Neutrophil (primary cell): ENCODE measurements around the gene SMOC2.

Experiments
- H3K27ac ChIP-seq: fragments of 200-600 bp; sonication (generic); 2 replicates; pipeline ENCODE4 v1.5.1; 2016; ENCODE audit warnings: mild to moderate bottlenecking, moderate library complexity
- H3K27me3 ChIP-seq: fragments of 200-600 bp; sonication (generic); 2 replicates; pipeline ENCODE4 v1.6.0; 2016; ENCODE audit warnings: mild to moderate bottlenecking
- H3K36me3 ChIP-seq: fragments of 200-600 bp; sonication (generic); 2 replicates; pipeline ENCODE4 v1.5.1; 2017
- H3K4me1 ChIP-seq, 2 experiments: fragments of 200-600 bp in 1 of 2; sonication (generic) in 1 of 2; 1 replicate in 1 of 2; 2 replicates in 1 of 2; pipeline versions ENCODE4 v1.5.1 to v1.6.1; 2013 to 2016; ENCODE audit warnings: low read depth in 1 of 2, low read length in 1 of 2, mild to moderate bottlenecking in 1 of 2, moderate library complexity in 1 of 2; ENCODE audit not compliant: control insufficient read depth in 1 of 2, insufficient read depth in 1 of 2
- H3K4me3 ChIP-seq, 2 experiments: fragments of 200-600 bp in 1 of 2; sonication (generic) in 1 of 2; 1 replicate in 1 of 2; 2 replicates in 1 of 2; pipeline ENCODE4 v1.5.1; 2013 to 2016; ENCODE audit warnings: low read depth in 1 of 2, low read length in 1 of 2, mild to moderate bottlenecking in 1 of 2, moderate library complexity in 1 of 2
- H3K9me3 ChIP-seq: fragments of 200-600 bp; sonication (generic); 2 replicates; pipeline ENCODE4 v1.5.1; 2016
- TF ChIP-seq, protein P1 (sequence below): fragments of 200-600 bp; sonication (generic); IDR thresholded peaks from 2 replicates; pipeline ENCODE4 v1.5.1; 2016; ENCODE audit warnings: antibody characterized with exemption

Gene SMOC2

GRCh38 chr6:168462289-168462853 lies 21.4 kb downstream of the SMOC2 start:
- TF ChIP-seq, protein P1, sequence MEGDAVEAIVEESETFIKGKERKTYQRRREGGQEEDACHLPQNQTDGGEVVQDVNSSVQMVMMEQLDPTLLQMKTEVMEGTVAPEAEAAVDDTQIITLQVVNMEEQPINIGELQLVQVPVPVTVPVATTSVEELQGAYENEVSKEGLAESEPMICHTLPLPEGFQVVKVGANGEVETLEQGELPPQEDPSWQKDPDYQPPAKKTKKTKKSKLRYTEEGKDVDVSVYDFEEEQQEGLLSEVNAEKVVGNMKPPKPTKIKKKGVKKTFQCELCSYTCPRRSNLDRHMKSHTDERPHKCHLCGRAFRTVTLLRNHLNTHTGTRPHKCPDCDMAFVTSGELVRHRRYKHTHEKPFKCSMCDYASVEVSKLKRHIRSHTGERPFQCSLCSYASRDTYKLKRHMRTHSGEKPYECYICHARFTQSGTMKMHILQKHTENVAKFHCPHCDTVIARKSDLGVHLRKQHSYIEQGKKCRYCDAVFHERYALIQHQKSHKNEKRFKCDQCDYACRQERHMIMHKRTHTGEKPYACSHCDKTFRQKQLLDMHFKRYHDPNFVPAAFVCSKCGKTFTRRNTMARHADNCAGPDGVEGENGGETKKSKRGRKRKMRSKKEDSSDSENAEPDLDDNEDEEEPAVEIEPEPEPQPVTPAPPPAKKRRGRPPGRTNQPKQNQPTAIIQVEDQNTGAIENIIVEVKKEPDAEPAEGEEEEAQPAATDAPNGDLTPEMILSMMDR = no peak
- no peak overlapping the region for H3K27ac ChIP-seq
- H3K4me3 ChIP-seq = no peak overlapping the region
- H3K27me3 ChIP-seq = no peaks in the 10 kb centered on the region
- H3K36me3 ChIP-seq = no peaks in the 10 kb centered on the region
- no peaks in the 10 kb centered on the region for H3K4me1 ChIP-seq
- no peaks in the 10 kb centered on the region for H3K9me3 ChIP-seq

DNA sequence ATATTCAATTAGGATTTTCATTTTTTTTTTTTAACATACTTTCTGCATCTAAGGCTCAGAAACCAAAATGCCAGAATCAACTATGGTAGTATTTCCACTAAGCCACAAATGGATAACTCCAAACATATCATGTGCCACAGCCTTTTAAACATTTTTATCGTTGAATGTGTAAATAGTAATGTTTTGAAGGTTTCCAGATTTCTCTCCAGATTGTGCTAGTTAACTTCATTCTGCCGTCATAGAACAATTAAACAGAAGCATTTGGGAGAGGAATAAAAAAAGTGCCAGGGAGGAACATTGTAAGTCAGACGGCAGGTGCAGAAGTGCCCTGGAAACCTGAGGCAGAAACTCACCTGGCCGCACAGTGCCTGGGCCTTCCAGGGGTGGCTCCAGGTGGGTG lies 23.6 kb downstream of the SMOC2 start:
- H3K36me3 ChIP-seq = no peaks in the 10 kb centered on the region
- H3K27ac ChIP-seq = no peak overlapping the region
- no peaks in the 10 kb centered on the region for H3K9me3 ChIP-seq
- no peak overlapping the region for H3K4me3 ChIP-seq
- no peaks in the 10 kb centered on the region for H3K4me1 ChIP-seq
- no peaks in the 10 kb centered on the region for H3K27me3 ChIP-seq
- TF ChIP-seq, protein P1 = no peak

DNA sequence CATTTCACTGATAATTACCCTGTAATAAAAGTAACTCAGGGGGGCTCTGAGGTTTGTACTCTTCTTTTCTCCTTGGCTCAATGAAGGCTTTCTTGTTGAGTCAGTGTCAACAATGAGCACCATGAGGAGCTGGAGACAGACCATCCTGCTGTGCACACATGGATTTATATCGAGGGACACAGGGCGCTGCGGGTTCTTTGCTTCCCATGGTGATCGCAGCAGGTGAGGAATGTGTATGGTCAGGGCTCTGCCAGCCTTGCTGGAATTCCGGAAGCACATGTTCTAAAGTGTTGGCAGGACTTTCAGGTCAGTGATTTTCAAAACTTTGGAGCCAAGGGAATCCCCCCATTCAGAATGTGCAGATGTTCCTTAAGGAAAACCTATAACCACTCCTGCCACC lies 27.1 kb downstream of the SMOC2 start:
- H3K27me3 ChIP-seq = no peaks in the 10 kb centered on the region
- H3K9me3 ChIP-seq = no peaks in the 10 kb centered on the region
- no peak overlapping the region for H3K27ac ChIP-seq
- H3K4me3 ChIP-seq = no peak overlapping the region
- H3K4me1 ChIP-seq = no peaks in the 10 kb centered on the region
- H3K36me3 ChIP-seq = no peaks in the 10 kb centered on the region
- TF ChIP-seq, protein P1 = no peak

DNA sequence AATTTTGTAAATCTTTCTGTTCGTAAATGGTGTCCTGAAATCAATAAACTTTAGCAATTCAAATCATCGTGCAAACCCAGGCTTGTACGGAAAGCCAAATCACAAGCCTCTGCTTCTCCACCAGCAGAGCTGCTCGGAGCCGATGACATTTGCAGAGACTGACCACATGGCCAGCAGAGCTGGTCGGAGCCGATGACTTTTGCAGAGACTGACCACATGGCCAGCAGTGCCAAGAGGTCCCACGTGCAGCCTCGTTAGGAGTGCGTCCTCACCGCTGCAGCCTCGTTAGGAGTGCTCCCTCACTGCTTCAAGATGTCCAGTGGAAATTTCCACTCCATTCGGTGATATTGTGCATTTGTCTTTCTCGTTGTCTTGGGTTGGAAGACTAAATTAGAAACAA lies 28.5 kb downstream of the SMOC2 start:
- TF ChIP-seq, protein P1 = no peak
- H3K36me3 ChIP-seq = no peaks in the 10 kb centered on the region
- H3K4me3 ChIP-seq = no peak overlapping the region
- H3K27me3 ChIP-seq = no peaks in the 10 kb centered on the region
- H3K27ac ChIP-seq = no peak overlapping the region
- H3K9me3 ChIP-seq = no peaks in the 10 kb centered on the region
- H3K4me1 ChIP-seq = no peaks in the 10 kb centered on the region

DNA sequence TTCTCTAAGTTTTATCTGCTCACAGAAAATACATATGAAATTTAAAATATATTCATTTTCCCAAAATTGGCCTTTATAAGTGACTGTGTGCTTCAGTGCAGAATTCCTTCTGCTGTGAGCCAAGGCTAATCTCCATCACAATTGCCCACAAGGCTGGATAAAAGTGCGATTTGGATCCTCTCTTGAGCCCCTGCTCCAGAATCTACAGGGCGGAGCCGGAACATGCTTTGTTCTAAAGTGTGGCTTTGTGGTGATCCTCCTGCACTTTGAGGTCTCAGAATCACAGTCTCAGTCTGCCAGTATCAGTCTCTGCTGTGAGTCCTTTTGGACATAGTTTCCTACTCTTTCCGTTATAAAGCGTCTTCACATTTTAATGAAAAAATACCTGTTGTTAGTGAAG lies 28.9 kb downstream of the SMOC2 start:
- Histone ChIP-seq H3K27ac (no peak overlapping the region), H3K4me1 (no peaks in the 10 kb centered on the region), H3K4me3 (no peak overlapping the region), H3K36me3 (no peaks in the 10 kb centered on the region), H3K27me3 (no peaks in the 10 kb centered on the region), H3K9me3 (no peaks in the 10 kb centered on the region)
- TF ChIP-seq, protein P1 = no peak

DNA sequence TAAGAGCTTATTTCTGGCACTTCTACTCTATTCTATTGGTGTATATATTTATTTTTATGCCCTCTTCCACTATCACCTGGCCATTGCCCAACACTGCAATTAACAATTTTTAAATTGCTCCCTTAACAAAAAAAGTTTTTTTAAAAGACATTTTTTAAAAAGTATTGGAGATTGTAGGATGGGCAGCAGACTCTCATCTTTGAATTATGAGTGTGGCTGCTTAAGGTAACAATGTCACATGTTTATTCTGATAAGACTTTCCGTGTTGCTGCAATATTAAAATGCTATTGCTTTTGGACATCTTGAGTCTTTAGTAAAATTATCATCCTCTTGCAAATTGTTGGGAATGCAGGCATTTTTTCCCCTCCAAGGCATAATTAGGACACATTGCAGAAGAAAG lies 31.4 kb downstream of the SMOC2 start:
- Histone ChIP-seq H3K27ac (no peak overlapping the region), H3K4me3 (no peak overlapping the region), H3K9me3 (no peaks in the 10 kb centered on the region), H3K27me3 (no peaks in the 10 kb centered on the region), H3K4me1 (no peaks in the 10 kb centered on the region), H3K36me3 (no peaks in the 10 kb centered on the region)
- TF ChIP-seq, protein P1 = no peak
